ENCODE measurements around the gene NCOA7. TPM values are rescaled to one million over a fixed set of nuclear protein-coding genes. Genes with fewer than 3 reads are reported as not detected.
A peak's percentile ranks its signal among the peaks of the same experiment; 100 is the strongest.

The NCOA7 gene
- total RNA-seq, 1 experiment from 2014 or later: 9.4 TPM

DNA sequence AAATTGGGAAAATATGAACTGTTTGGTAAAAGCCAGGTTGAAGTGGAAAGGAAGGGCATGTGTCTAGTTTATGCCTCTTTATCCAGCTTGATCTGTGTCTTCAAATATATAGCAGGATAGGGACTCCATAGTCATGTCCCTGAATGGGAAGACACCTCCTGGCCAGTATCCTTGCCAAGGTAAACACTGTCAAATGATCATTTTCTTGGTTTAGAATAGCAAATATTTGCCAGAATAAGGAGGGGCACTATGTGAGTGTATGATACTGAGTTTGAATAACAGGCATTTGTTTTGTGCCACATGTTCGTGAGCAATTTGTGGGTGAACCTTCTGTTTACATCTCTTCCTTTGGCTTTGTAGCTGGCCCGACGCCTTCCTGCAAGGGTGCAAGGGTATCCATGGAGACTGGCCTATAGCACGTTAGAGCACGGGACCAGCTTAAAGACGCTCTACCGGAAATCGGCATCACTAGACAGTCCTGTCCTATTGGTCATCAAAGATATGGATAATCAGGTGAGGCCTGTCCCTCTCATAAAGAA is 131.6 kb downstream of the NCOA7 start:
- Histone ChIP-seq H2BK120ac (ENCODE audit: low read depth, low read length, poor library complexity, severe bottlenecking) (no peak overlapping the region), H3K18ac (ENCODE audit: insufficient read length, low read depth, low read length) (no peak overlapping the region), H3K9ac (ENCODE audit: extremely low read depth, insufficient read length, low read length) (no peak overlapping the region), H3K56ac (ENCODE audit: insufficient read length, low read depth, low read length) (no peak overlapping the region), H3T11ph (ENCODE audit: low read length) (no peak overlapping the region), H3K14ac (ENCODE audit: insufficient read depth, low read length) (no peak overlapping the region), H4K5ac (ENCODE audit: insufficient read length, low read depth, low read length) (no peak overlapping the region), H2BK15ac (ENCODE audit: low read depth, low read length) (no peak overlapping the region), H3K4me2 (ENCODE audit: insufficient read depth, insufficient read length, low read length) (no peak overlapping the region), H2BK12ac (ENCODE audit: insufficient read length, low read depth, low read length) (no peak overlapping the region), H4K8ac (replicated peaks; ENCODE audit: insufficient read length, low read depth, low read length) (no peak overlapping the region), H3K79me2 (ENCODE audit: insufficient read depth, low read length) (no peaks in the 10 kb centered on the region), H3K4ac (ENCODE audit: low read depth, low read length) (no peak overlapping the region), H3K27me3 (ENCODE audit: insufficient read depth, low read length) (no peaks in the 10 kb centered on the region), H3K23me2 (ENCODE audit: insufficient read length, low read depth, low read length, poor library complexity, severe bottlenecking) (no peaks in the 10 kb centered on the region), H3K9me3 (ENCODE audit: control insufficient read depth, low read depth, low read length) (no peaks in the 10 kb centered on the region), H2AFZ (ENCODE audit: low read length) (no peak overlapping the region), H4K91ac (ENCODE audit: insufficient read length, low read depth, low read length) (no peak overlapping the region), H3K23ac (ENCODE audit: insufficient read length, low read depth, low read length) (no peak overlapping the region), H3K4me1 (ENCODE audit: insufficient read depth, low read length) (peaks cover 2% of the 10 kb centered on the region; the same call in 1 of the 2 replicates), H2BK20ac (ENCODE audit: low read depth, low read length, poor library complexity, severe bottlenecking) (no peak overlapping the region), H3K79me1 (ENCODE audit: insufficient read depth, low read depth, low read length, poor library complexity, severe bottlenecking) (no peaks in the 10 kb centered on the region), H3K27ac (ENCODE audit: insufficient read length, low read depth, low read length) (no peak overlapping the region), H2AK5ac (ENCODE audit: insufficient read length, low read length) (no peak overlapping the region), H4K20me1 (ENCODE audit: control insufficient read depth, insufficient read depth, insufficient read length) (no peaks in the 10 kb centered on the region), H2BK5ac (ENCODE audit: insufficient read length, low read length) (no peak overlapping the region)
- peak overlapping the region in 1 of 3 experiments; percentile 50; a peak in 1 of 7 replicates for H3K27ac Mint-ChIP-seq
- no CpG with 5 or more reads among the region's 8 CpGs for WGBS (ENCODE audit: extremely low coverage, insufficient read length, low lambda C conversion rate)
- no peak overlapping the region for H3K4me3 Mint-ChIP-seq
- no peaks in the 10 kb centered on the region for H3K27me3 Mint-ChIP-seq (ENCODE audit: low read depth)
- H3K4me1 Mint-ChIP-seq: peaks cover 20 to 21% of the 10 kb centered on the region in 2 experiments
- TF ChIP-seq, protein P1, sequence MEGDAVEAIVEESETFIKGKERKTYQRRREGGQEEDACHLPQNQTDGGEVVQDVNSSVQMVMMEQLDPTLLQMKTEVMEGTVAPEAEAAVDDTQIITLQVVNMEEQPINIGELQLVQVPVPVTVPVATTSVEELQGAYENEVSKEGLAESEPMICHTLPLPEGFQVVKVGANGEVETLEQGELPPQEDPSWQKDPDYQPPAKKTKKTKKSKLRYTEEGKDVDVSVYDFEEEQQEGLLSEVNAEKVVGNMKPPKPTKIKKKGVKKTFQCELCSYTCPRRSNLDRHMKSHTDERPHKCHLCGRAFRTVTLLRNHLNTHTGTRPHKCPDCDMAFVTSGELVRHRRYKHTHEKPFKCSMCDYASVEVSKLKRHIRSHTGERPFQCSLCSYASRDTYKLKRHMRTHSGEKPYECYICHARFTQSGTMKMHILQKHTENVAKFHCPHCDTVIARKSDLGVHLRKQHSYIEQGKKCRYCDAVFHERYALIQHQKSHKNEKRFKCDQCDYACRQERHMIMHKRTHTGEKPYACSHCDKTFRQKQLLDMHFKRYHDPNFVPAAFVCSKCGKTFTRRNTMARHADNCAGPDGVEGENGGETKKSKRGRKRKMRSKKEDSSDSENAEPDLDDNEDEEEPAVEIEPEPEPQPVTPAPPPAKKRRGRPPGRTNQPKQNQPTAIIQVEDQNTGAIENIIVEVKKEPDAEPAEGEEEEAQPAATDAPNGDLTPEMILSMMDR (conservative IDR thresholded peaks at IDR 0.05): no peak
- no peaks in the 10 kb centered on the region for H3K9me3 Mint-ChIP-seq
- peaks cover 0 to 9% (median 0%) of the 10 kb centered on the region in 3 experiments; a peak in 3 of 7 replicates for H3K36me3 Mint-ChIP-seq (ENCODE audit: insufficient read depth in 1 of 3, low read depth in 3 of 3)
- DNase-seq: no peak
